ENCODE data around the gene LMX1B.

The LMX1B gene

DNA sequence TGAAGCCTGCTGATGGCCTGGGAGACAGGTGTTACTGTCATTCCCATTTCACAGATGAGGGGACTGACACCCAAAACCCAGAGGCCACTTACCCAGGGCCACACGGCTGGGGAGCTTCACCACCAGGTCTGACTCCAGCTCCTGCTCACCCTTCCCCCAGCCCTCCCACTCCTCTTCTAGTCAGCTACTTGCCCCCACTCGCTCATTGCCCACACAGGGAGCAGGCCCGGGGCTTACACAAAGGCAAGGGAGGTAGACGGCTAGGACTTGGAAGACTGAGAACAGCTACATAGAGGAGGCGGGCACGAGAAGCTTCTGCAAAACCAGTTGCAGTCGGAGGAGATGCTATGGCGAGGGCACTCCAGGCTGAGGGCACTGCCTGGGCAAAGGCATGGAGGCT is 21.3 kb downstream of the LMX1B start:
- TF ChIP-seq, protein P1, sequence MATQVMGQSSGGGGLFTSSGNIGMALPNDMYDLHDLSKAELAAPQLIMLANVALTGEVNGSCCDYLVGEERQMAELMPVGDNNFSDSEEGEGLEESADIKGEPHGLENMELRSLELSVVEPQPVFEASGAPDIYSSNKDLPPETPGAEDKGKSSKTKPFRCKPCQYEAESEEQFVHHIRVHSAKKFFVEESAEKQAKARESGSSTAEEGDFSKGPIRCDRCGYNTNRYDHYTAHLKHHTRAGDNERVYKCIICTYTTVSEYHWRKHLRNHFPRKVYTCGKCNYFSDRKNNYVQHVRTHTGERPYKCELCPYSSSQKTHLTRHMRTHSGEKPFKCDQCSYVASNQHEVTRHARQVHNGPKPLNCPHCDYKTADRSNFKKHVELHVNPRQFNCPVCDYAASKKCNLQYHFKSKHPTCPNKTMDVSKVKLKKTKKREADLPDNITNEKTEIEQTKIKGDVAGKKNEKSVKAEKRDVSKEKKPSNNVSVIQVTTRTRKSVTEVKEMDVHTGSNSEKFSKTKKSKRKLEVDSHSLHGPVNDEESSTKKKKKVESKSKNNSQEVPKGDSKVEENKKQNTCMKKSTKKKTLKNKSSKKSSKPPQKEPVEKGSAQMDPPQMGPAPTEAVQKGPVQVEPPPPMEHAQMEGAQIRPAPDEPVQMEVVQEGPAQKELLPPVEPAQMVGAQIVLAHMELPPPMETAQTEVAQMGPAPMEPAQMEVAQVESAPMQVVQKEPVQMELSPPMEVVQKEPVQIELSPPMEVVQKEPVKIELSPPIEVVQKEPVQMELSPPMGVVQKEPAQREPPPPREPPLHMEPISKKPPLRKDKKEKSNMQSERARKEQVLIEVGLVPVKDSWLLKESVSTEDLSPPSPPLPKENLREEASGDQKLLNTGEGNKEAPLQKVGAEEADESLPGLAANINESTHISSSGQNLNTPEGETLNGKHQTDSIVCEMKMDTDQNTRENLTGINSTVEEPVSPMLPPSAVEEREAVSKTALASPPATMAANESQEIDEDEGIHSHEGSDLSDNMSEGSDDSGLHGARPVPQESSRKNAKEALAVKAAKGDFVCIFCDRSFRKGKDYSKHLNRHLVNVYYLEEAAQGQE (IDR thresholded peaks at IDR 0.05; ENCODE audit: insufficient replicate concordance, low read depth): no peak
- TF ChIP-seq GABPA (IDR thresholded peaks at IDR 0.05; ENCODE audit: low read depth) (no peak), POLR2AphosphoS5 (IDR thresholded peaks at IDR 0.05; ENCODE audit: low read depth) (no peak), SPI1 (IDR thresholded peaks at IDR 0.05; ENCODE audit: borderline replicate concordance, low read depth) (no peak)
- TF ChIP-seq, protein P2, sequence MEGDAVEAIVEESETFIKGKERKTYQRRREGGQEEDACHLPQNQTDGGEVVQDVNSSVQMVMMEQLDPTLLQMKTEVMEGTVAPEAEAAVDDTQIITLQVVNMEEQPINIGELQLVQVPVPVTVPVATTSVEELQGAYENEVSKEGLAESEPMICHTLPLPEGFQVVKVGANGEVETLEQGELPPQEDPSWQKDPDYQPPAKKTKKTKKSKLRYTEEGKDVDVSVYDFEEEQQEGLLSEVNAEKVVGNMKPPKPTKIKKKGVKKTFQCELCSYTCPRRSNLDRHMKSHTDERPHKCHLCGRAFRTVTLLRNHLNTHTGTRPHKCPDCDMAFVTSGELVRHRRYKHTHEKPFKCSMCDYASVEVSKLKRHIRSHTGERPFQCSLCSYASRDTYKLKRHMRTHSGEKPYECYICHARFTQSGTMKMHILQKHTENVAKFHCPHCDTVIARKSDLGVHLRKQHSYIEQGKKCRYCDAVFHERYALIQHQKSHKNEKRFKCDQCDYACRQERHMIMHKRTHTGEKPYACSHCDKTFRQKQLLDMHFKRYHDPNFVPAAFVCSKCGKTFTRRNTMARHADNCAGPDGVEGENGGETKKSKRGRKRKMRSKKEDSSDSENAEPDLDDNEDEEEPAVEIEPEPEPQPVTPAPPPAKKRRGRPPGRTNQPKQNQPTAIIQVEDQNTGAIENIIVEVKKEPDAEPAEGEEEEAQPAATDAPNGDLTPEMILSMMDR (IDR thresholded peaks at IDR 0.05; ENCODE audit: insufficient read depth, low read length): no peak
- Histone ChIP-seq H3K27ac (replicated peaks) (no peak overlapping the region), H3K4me3 (replicated peaks; ENCODE audit: insufficient read depth, low read length) (no peak overlapping the region), H3K27me3 (ENCODE audit: insufficient read depth, poor library complexity, severe bottlenecking) (peaks cover 46% of the 10 kb centered on the region)
- no peak for DNase-seq (ENCODE audit: low read depth in 1 of 2, low spot score in 1 of 2)

DNA sequence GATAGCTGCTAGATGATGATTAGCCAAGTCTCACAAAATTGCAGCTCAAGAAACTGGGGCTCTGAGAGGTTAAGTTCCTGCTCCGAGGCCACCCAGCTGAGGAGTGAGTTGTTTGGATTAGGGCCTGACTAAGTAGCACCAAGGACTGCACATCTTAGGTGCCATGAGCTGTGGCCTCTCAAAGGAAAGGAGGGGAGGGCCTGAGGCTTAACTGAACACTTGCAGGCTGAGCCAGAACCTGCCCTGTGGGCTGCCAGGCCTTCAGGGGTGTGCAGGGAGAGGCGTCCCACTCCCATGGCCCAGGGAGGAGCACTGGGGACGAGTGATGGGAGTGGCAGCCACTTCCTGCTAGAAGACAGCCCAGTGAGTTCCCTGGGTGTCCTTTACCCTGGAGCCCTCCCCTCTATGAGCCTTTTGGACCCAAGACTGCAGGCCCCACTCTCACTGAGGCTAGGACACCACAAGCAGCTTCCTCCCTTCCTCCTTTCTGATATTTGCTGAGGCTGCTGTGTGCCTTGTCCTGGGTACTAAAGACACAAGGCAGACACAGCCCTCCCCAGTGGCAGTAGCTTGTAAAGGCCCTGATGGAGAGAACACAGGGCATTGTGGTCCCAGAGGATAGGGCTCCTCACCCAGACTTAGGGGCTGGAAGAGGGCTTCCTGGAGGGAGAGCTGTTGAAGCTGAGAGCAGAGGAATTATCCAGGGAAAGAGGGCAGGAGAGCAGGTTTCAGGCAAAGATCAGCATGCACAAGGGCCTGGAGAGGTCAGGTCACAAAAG is 22.1 kb downstream of the LMX1B start:
- H3K27ac ChIP-seq (replicated peaks): no peak overlapping the region
- TF ChIP-seq, protein P2 (IDR thresholded peaks at IDR 0.05; ENCODE audit: insufficient read depth, low read length): no peak
- TF ChIP-seq, protein P1 (IDR thresholded peaks at IDR 0.05; ENCODE audit: insufficient replicate concordance, low read depth): no peak
- no peak for TF ChIP-seq SPI1 (IDR thresholded peaks at IDR 0.05; ENCODE audit: borderline replicate concordance, low read depth)
- TF ChIP-seq GABPA (IDR thresholded peaks at IDR 0.05; ENCODE audit: low read depth): no peak
- no peak for TF ChIP-seq POLR2AphosphoS5 (IDR thresholded peaks at IDR 0.05; ENCODE audit: low read depth)
- no peak for DNase-seq (ENCODE audit: low read depth in 1 of 2, low spot score in 1 of 2)
- no peak overlapping the region for H3K4me3 ChIP-seq (replicated peaks; ENCODE audit: insufficient read depth, low read length)
- peaks cover 43% of the 10 kb centered on the region for H3K27me3 ChIP-seq (ENCODE audit: insufficient read depth, poor library complexity, severe bottlenecking)

DNA sequence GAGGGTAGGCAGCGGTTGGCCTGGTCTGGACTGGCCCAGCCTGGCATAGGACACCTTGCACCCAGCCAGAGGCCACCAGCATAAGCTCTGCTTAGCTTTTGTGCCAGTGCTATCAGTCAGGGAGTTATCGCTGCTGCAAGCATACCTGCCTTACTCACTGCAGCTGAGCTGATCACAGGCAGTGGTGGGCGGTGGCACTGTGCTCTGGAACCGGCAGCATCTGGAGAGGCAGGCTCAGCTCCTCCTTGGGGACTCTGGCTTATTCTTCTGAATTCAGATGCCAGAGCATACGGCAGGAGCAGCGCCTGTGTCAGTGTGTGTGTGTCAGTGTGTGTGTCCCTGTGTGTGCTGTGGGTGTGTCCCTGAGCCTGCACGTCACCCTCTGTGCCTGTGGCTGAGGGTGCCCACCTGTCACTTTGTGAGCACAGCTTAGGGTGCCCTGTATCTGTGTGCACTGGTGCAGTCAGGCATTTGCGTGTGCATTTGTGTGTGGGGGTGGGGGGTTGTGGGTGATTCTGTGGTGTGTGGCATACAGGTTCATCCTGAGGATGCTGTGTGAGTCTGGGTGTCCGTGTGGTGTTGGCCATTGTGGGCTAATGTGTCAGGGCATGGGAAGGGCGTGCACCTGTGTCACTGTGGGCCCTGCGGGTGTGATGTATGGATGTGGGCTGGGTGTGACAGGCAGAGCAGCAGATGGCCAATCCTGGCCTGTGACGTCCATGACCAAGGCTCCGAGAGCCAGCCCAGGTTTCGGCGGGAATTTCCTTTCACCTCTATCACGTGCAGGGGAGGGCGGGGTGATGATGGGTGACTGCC is 23.5 kb downstream of the LMX1B start:
- Histone ChIP-seq H3K27ac (replicated peaks) (no peak overlapping the region), H3K4me3 (replicated peaks; ENCODE audit: insufficient read depth, low read length) (no peak overlapping the region), H3K27me3 (ENCODE audit: insufficient read depth, poor library complexity, severe bottlenecking) (peaks cover 35% of the 10 kb centered on the region)
- DNase-seq (ENCODE audit: low read depth in 1 of 2, low spot score in 1 of 2): no peak
- TF ChIP-seq, protein P2 (IDR thresholded peaks at IDR 0.05; ENCODE audit: insufficient read depth, low read length): no peak
- TF ChIP-seq POLR2AphosphoS5 (IDR thresholded peaks at IDR 0.05; ENCODE audit: low read depth): no peak
- no peak for TF ChIP-seq GABPA (IDR thresholded peaks at IDR 0.05; ENCODE audit: low read depth)
- no peak for TF ChIP-seq SPI1 (IDR thresholded peaks at IDR 0.05; ENCODE audit: borderline replicate concordance, low read depth)
- TF ChIP-seq, protein P1 (IDR thresholded peaks at IDR 0.05; ENCODE audit: insufficient replicate concordance, low read depth): no peak
